Activated CD8-positive, alpha-beta T cell treated with anti-CD3 and anti-CD28 coated beads for 36 hours (primary cell): ENCODE measurements around the gene VSX1. TPM values are rescaled to one million over a fixed set of nuclear protein-coding genes. Genes with fewer than 3 reads are reported as not detected.

Experiments used
- ATAC-seq: fragments of 200-7000 bp; cut with Tn5 transposase; one replicate; pipeline ENCODE4 v1.10.0; 2021; ENCODE audit warnings: mild to moderate bottlenecking, moderate library complexity
- CTCF ChIA-PET: fragments of 350-600 bp; sonication (Branson Sonifier 250); formaldehyde crosslinking; loops from one replicate; lab custom pipeline; 2021; ENCODE audit warnings: antibody characterized with exemption; lab: Charles Lee
- POLR2A ChIA-PET: fragments of 350-600 bp; sonication (Branson Sonifier 250); formaldehyde crosslinking; loops from one replicate; lab custom pipeline; 2021; ENCODE audit warnings: antibody characterized with exemption; lab: Charles Lee
- DNase-seq: peaks from one replicate; pipeline ENCODE4 v3.0.0-alpha.2; 2020
- H3K27ac Mint-ChIP-seq: one replicate; pipeline ENCODE4 v1.8.0; 2021; ENCODE audit warnings: mild to moderate bottlenecking, mixed read lengths
- H3K27me3 Mint-ChIP-seq: one replicate; pipeline ENCODE4 v1.8.0; 2021; ENCODE audit warnings: mixed read lengths
- H3K36me3 Mint-ChIP-seq: one replicate; pipeline ENCODE4 v1.8.0; 2021; ENCODE audit warnings: low read depth, mixed read lengths
- H3K4me1 Mint-ChIP-seq: one replicate; pipeline ENCODE4 v1.8.0; 2021; ENCODE audit warnings: low read depth, mixed read lengths
- H3K4me3 Mint-ChIP-seq: one replicate; pipeline ENCODE4 v1.8.0; 2021; ENCODE audit warnings: mild to moderate bottlenecking, moderate library complexity, mixed read lengths
- H3K9me3 Mint-ChIP-seq: one replicate; pipeline ENCODE4 v1.8.0; 2021; ENCODE audit warnings: mixed read lengths
- CTCF ChIP-seq: fragments of 200-600 bp; IDR thresholded peaks from one replicate; pipeline ENCODE4 v1.8.0; 2022; ENCODE audit warnings: antibody characterized with exemption, mild to moderate bottlenecking
- intact Hi-C: fragments of 100-400 bp; cut with micrococcal nuclease; formaldehyde crosslinking; loops from one replicate; pipeline ENCODE4 v1.10.0; 2022
- total RNA-seq, 2 experiments: library from RNA; stranded (reverse); gene quantifications; one replicate each; pipeline ENCODE4 v1.2.3, GENCODE V29; 2021

Gene VSX1
- total RNA-seq, 2 experiments from 2014 or later: not detected

- Mint-ChIP-seq H3K4me1 (peaks cover 4% of the 10 kb centered on the region), H3K27me3 (peaks cover 12% of the 10 kb centered on the region), H3K36me3 (no peaks in the 10 kb centered on the region), H3K27ac (no peak overlapping the region), H3K4me3 (no peak overlapping the region), H3K9me3 (no peaks in the 10 kb centered on the region)
- ChIA-PET POLR2A (interaction anchor here (1.2 kb wide), 2 partner anchors 13 to 27 kb away, joined by 3 read pairs; no protein-coding TSS in a partner anchor), CTCF (interaction anchor here (0.6 to 10.9 kb wide), 16 partner anchors 10 to 196 kb away, joined by 3 to 167 read pairs (median 4); partner anchors contain the start of gene APMAP)
- no peak for TF ChIP-seq CTCF
- ATAC-seq (no peak), DNase-seq (no peak)
- intact Hi-C loops: loop anchor here (1.0 kb wide), 1 partner anchor 70 kb away; no protein-coding TSS in a partner anchor
These were observed 17.3 kb downstream of the VSX1 start for GRCh38 chr20:25064561-25065071.

GRCh38 chr20:25063981-25064380 is 18.0 kb downstream of the VSX1 start:
- ChIA-PET CTCF (interaction anchor here (0.6 to 10.9 kb wide), 5 partner anchors 9 to 140 kb away, joined by 3 to 167 read pairs (median 10); partner anchors contain the start of gene APMAP), POLR2A (interaction anchor here (1.2 kb wide), 1 partner anchor 14 kb away, joined by 3 read pairs; no protein-coding TSS in a partner anchor)
- Mint-ChIP-seq H3K27me3 (peaks cover 5% of the 10 kb centered on the region), H3K4me1 (peaks cover 6% of the 10 kb centered on the region), H3K9me3 (no peaks in the 10 kb centered on the region), H3K4me3 (no peak overlapping the region), H3K36me3 (no peaks in the 10 kb centered on the region), H3K27ac (no peak overlapping the region)
- intact Hi-C loops: no loop called here
- DNase-seq (no peak), ATAC-seq (no peak)
- TF ChIP-seq CTCF: no peak

GRCh38 chr20:25063546-25063945 is 18.4 kb downstream of the VSX1 start:
- TF ChIP-seq CTCF: no peak
- H3K27ac Mint-ChIP-seq: no peak overlapping the region
- no peaks in the 10 kb centered on the region for H3K36me3 Mint-ChIP-seq
- H3K4me3 Mint-ChIP-seq: no peak overlapping the region
- no peak for DNase-seq
- ATAC-seq: no peak
- peaks cover 4% of the 10 kb centered on the region for H3K27me3 Mint-ChIP-seq
- ChIA-PET CTCF (interaction anchor here (0.9 to 10.9 kb wide), 4 partner anchors 27 to 115 kb away, joined by 3 to 167 read pairs (median 6); partner anchors contain the start of gene APMAP), POLR2A (interaction anchor here (1.2 kb wide), 1 partner anchor 14 kb away, joined by 3 read pairs; no protein-coding TSS in a partner anchor)
- H3K4me1 Mint-ChIP-seq: peaks cover 10% of the 10 kb centered on the region
- no peaks in the 10 kb centered on the region for H3K9me3 Mint-ChIP-seq
- intact Hi-C loops: no loop called here

- ChIA-PET POLR2A (interaction anchor here (1.1 to 1.2 kb wide), 2 partner anchors 11 to 29 kb away, joined by 3 to 4 read pairs; no protein-coding TSS in a partner anchor), CTCF (interaction anchor here (0.7 to 10.9 kb wide), 8 partner anchors 9 to 133 kb away, joined by 3 to 167 read pairs (median 3); partner anchors contain the start of gene APMAP)
- TF ChIP-seq CTCF: no peak
- H3K9me3 Mint-ChIP-seq: no peaks in the 10 kb centered on the region
- peaks cover 1% of the 10 kb centered on the region for H3K27me3 Mint-ChIP-seq
- DNase-seq: no peak
- no peak overlapping the region for H3K27ac Mint-ChIP-seq
- H3K4me1 Mint-ChIP-seq: peaks cover 10% of the 10 kb centered on the region
- intact Hi-C loops: no loop called here
- H3K36me3 Mint-ChIP-seq: no peaks in the 10 kb centered on the region
- no peak overlapping the region for H3K4me3 Mint-ChIP-seq
- ATAC-seq: no peak
These were observed 19.1 kb downstream of the VSX1 start for GRCh38 chr20:25062841-25063240.
